Measurements from ENCODE around the gene CROCC2. TPM values are rescaled to one million over a fixed set of nuclear protein-coding genes. Genes with fewer than 3 reads are reported as not detected.

Gene CROCC2
- polyA plus RNA-seq, 1 experiment: not detected

GRCh38 chr2:240898731-240899467 is 7.2 kb upstream of the CROCC2 start:
- H3K27me3 ChIP-seq (ENCODE audit: control insufficient read depth, insufficient read depth, low read length): peaks cover 7% of the 10 kb centered on the region
- no peaks in the 10 kb centered on the region; the same call in 1 of the 2 replicates for H3K9me3 ChIP-seq (ENCODE audit: control insufficient read depth, insufficient read depth, low read length)
- no peak overlapping the region for H3K4me3 ChIP-seq (ENCODE audit: low read depth, low read length)
- H3K27ac ChIP-seq (ENCODE audit: low read depth, low read length): no peak overlapping the region
- TF ChIP-seq CTCF (IDR thresholded peaks at IDR 0.05; ENCODE audit: low read depth, low read length): no peak
- CTCF ChIA-PET: interaction anchor here (2.6 kb wide), 1 partner anchor 15 kb away, joined by 12 read pairs; no protein-coding TSS in a partner anchor
- DNase-seq (ENCODE audit: low read depth, low spot score): no peak
- POLR2A ChIA-PET: no interaction called here

DNA sequence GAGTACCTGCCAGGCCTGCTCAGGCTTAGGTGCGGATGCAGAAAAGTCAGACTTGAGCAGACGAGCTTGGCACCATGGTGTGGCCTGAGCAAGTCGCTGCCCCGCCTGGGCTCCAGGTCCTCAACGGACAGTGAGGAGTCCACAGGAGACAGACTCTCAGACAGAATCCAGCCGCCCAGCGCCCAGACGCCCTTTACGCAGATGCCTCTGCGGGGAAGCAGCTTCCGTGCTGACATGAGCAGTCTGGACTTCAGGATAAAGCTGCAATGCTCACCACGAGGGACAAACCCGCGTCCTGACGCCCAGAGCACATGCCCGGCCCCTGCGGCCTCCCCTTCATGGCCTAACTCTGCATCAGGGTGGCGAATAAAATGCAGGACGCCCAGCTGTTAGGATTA is 6.7 kb upstream of the CROCC2 start:
- Histone ChIP-seq H3K27ac (ENCODE audit: low read depth, low read length) (no peak overlapping the region), H3K27me3 (ENCODE audit: control insufficient read depth, insufficient read depth, low read length) (peaks cover 7% of the 10 kb centered on the region), H3K9me3 (ENCODE audit: control insufficient read depth, insufficient read depth, low read length) (no peaks in the 10 kb centered on the region; the same call in 1 of the 2 replicates), H3K4me3 (ENCODE audit: low read depth, low read length) (no peak overlapping the region)
- TF ChIP-seq CTCF (IDR thresholded peaks at IDR 0.05; ENCODE audit: low read depth, low read length): no peak
- CTCF ChIA-PET: interaction anchor here (1.3 kb wide), 1 partner anchor 15 kb away, joined by 4 read pairs; no protein-coding TSS in a partner anchor
- no peak for DNase-seq (ENCODE audit: low read depth, low spot score)
- POLR2A ChIA-PET: no interaction called here

GRCh38 chr2:240900141-240900860 is 5.8 kb upstream of the CROCC2 start:
- H3K27me3 ChIP-seq (ENCODE audit: control insufficient read depth, insufficient read depth, low read length): peaks cover 7% of the 10 kb centered on the region
- no peak for TF ChIP-seq CTCF (IDR thresholded peaks at IDR 0.05; ENCODE audit: low read depth, low read length)
- ChIA-PET POLR2A (no interaction called here), CTCF (interaction anchor here (1.3 kb wide), 1 partner anchor 14 kb away, joined by 4 read pairs; no protein-coding TSS in a partner anchor)
- H3K27ac ChIP-seq (ENCODE audit: low read depth, low read length): no peak overlapping the region
- DNase-seq (ENCODE audit: low read depth, low spot score): no peak
- H3K9me3 ChIP-seq (ENCODE audit: control insufficient read depth, insufficient read depth, low read length): no peaks in the 10 kb centered on the region; the same call in 1 of the 2 replicates
- no peak overlapping the region for H3K4me3 ChIP-seq (ENCODE audit: low read depth, low read length)

DNA sequence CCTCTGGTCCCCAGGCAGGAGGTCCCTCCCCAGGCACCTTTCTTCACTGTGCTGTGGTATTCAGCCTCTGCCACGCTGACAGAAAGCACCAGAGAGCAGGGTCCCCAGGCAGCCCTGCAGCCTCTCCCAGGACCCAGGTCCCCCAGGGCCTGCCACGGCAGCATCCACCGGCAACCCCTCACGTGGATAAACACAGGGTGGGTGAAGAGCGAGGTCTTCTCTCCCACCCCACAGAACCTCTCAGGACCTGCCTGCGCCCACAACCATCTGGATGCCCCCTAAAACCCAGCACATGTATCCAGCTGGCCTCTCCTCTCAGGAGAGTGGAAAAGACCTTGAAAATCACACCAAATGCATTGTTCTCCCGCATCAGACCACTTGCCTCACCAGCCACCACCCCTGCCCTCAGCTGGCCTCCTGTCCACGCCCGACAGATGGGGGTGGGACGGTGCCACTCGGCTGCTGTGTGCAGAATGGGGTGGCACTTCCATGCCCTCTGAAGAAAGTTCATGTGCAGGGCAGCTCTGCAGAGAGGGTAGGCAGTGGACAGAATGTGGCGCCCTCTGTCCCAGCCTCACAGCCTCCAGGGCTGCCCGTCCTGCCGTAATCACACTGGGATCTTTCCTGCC is 4.0 kb upstream of the CROCC2 start:
- H3K27ac ChIP-seq (ENCODE audit: low read depth, low read length): no peak overlapping the region
- CTCF ChIA-PET: no interaction called here
- DNase-seq (ENCODE audit: low read depth, low spot score): no peak
- TF ChIP-seq CTCF (IDR thresholded peaks at IDR 0.05; ENCODE audit: low read depth, low read length): no peak
- POLR2A ChIA-PET: no interaction called here
- no peak overlapping the region for H3K4me3 ChIP-seq (ENCODE audit: low read depth, low read length)
- H3K9me3 ChIP-seq (ENCODE audit: control insufficient read depth, insufficient read depth, low read length): no peaks in the 10 kb centered on the region; the same call in 1 of the 2 replicates
- H3K27me3 ChIP-seq (ENCODE audit: control insufficient read depth, insufficient read depth, low read length): peaks cover 9% of the 10 kb centered on the region

Data from AG04450 (cell line).